ENCODE data around the gene SAE1. TPM values are rescaled to one million over a fixed set of nuclear protein-coding genes. Genes with fewer than 3 reads are reported as not detected.

The SAE1 gene
- total RNA-seq, 4 donors from 2014 or later = 22.4 to 51.9 (median 44.7) TPM

DNA sequence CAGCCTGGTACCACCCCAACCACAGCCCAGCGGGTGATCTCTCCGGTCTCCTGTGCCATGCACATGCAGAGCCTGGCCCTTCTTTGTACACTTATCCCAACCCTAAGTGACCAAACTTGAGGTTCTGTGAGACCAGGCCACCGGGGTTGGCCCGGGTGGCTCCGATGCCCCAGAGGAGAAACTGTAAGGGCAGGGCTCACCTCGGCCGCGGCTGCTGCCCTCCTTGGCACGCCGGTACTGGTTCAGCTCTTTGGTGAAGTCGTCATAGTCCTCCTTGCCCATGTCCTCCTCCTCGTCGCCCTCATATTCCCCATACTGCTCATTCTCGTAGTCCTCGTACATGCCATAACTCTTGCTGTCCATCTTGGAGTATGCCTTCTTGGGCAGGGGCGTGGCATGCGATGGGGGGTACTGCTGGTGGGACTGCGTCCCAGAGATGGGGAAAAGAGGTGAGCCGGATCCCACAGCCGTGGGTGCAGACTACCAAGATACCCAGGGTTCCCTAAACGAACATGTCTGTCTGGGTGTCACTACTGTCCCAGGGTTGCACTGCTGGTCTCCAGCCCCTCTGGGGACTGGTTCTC is 40.8 kb upstream of the SAE1 start:
- no peak overlapping the region for H3K4me3 ChIP-seq
- H3K9me3 ChIP-seq = no peaks in the 10 kb centered on the region
- H3K4me1 ChIP-seq = peaks cover 14% of the 10 kb centered on the region
- H3K36me3 ChIP-seq = peaks cover 81% of the 10 kb centered on the region
- no peaks in the 10 kb centered on the region for H3K27me3 ChIP-seq
- TF ChIP-seq, protein P1, sequence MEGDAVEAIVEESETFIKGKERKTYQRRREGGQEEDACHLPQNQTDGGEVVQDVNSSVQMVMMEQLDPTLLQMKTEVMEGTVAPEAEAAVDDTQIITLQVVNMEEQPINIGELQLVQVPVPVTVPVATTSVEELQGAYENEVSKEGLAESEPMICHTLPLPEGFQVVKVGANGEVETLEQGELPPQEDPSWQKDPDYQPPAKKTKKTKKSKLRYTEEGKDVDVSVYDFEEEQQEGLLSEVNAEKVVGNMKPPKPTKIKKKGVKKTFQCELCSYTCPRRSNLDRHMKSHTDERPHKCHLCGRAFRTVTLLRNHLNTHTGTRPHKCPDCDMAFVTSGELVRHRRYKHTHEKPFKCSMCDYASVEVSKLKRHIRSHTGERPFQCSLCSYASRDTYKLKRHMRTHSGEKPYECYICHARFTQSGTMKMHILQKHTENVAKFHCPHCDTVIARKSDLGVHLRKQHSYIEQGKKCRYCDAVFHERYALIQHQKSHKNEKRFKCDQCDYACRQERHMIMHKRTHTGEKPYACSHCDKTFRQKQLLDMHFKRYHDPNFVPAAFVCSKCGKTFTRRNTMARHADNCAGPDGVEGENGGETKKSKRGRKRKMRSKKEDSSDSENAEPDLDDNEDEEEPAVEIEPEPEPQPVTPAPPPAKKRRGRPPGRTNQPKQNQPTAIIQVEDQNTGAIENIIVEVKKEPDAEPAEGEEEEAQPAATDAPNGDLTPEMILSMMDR (IDR thresholded peaks at IDR 0.05) = no peak
- TF ChIP-seq POLR2AphosphoS5 (IDR thresholded peaks at IDR 0.05) = no peak
- no peak for TF ChIP-seq EP300 (IDR thresholded peaks at IDR 0.05)
- TF ChIP-seq POLR2A (IDR thresholded peaks at IDR 0.05) = no peak
- no peak for DNase-seq (ENCODE audit: low spot score in 2 of 2)
- no peak overlapping the region for H3K27ac ChIP-seq
- WGBS = 96% methylated on average over 21 of the region's 21 CpGs

DNA sequence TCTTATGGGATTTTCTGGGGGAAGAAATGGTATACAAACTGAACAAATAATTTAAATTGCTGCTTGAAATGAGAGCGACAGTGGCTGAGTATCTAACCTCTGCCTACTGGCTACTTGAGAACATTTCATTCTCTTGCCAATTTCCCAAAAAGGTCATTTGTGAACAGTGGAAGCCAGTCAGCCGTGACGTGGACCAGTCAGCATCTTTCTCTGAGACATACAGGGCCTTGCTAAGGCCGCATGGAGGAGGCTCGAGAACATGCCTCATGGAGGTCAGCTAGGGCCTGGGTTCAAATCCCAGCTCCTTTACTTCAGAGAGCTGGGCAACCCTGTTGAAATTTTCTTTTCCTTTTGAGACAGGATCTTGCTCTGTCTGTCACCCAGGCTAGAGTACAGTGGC is 37.4 kb upstream of the SAE1 start:
- Histone ChIP-seq H3K36me3 (peaks cover 54% of the 10 kb centered on the region), H3K27me3 (no peaks in the 10 kb centered on the region), H3K4me1 (peaks cover 48% of the 10 kb centered on the region), H3K9me3 (no peaks in the 10 kb centered on the region), H3K4me3 (no peak overlapping the region), H3K27ac (no peak overlapping the region)
- no peak for DNase-seq (ENCODE audit: low spot score in 2 of 2)
- WGBS = 77% methylated on average over 5 of the region's 5 CpGs
- TF ChIP-seq, protein P1 (IDR thresholded peaks at IDR 0.05) = no peak
- no peak for TF ChIP-seq EP300 (IDR thresholded peaks at IDR 0.05)
- TF ChIP-seq POLR2AphosphoS5 (IDR thresholded peaks at IDR 0.05) = no peak
- TF ChIP-seq POLR2A (IDR thresholded peaks at IDR 0.05) = no peak

DNA sequence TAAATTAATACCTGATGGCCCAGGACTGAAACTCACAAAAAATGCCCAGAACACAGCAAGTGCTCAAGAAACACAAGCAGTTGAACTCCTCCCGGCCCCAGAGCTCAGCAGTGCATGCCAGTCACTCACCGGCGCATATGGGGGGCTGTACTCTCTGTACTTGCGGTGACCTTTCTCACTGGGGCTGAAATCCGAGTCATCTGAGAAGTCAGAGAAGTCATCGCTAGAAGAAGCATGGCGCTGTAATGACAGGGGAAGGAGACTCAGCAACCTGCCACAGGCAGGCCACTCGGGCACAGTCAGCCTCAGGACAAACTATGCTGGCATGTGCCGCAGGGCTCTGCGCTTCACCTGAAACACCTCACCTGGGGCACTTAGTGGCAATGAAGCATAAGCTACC is 36.8 kb upstream of the SAE1 start:
- TF ChIP-seq EP300 (IDR thresholded peaks at IDR 0.05) (no peak), POLR2AphosphoS5 (IDR thresholded peaks at IDR 0.05) (no peak), POLR2A (IDR thresholded peaks at IDR 0.05) (no peak)
- TF ChIP-seq, protein P1 (IDR thresholded peaks at IDR 0.05) = no peak
- Histone ChIP-seq H3K36me3 (peaks cover 48% of the 10 kb centered on the region), H3K9me3 (no peaks in the 10 kb centered on the region), H3K4me3 (no peak overlapping the region), H3K27ac (peak overlapping the region; percentile 92), H3K4me1 (peaks cover 54% of the 10 kb centered on the region), H3K27me3 (no peaks in the 10 kb centered on the region)
- DNase-seq (ENCODE audit: low spot score in 2 of 2) = no peak
- 84% methylated on average over 10 of the region's 10 CpGs for WGBS

DNA sequence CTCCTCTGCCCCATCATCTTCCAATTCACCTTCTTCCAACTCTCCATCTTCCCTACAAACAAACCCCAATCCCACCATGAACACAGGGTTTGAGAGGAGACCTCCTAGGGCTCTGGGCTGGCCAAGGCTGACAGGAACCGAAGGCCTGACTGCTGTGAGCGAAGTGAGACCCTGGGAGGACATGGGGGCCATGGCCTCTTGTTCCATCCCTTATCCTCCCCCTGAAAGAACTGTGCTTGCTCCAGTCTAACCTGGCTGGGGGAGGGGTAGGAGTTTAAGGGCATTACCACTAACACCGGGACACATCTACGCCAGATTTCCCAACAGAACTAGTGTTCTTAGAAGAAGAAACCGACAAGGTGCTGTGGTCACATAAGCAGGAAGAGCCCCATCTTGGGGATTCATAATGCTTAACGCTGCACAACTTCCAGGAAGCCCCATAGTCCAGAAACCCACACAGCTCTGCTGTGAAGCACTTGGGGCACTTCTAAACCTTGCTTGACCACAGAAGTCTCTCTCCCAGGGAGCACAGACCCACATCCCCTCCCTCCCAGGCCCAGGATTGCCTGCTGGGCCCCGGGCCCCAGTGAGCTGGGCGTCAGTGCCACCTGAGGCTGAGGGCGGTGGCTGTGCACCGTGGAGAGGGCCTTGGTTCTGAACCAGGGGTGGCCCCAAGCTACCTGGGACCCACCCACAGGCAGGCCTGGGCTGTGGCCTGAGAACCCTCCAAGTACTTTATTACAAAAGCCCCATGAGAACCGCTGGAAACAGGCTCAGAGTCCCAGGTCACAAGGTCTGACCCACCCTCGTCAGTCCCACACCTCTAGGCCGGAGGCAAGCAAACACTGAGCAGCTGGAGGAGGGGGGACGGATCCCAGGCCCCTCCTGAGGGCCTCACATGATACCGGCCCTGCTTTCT is 35.8 kb upstream of the SAE1 start:
- H3K9me3 ChIP-seq = no peaks in the 10 kb centered on the region
- DNase-seq (ENCODE audit: low spot score in 2 of 2) = no peak
- peak overlapping the region; percentile 92 for H3K27ac ChIP-seq
- H3K4me3 ChIP-seq = no peak overlapping the region
- WGBS = 55% methylated on average over 11 of the region's 15 CpGs
- H3K36me3 ChIP-seq = peaks cover 40% of the 10 kb centered on the region
- no peaks in the 10 kb centered on the region for H3K27me3 ChIP-seq
- TF ChIP-seq POLR2AphosphoS5 (IDR thresholded peaks at IDR 0.05) (no peak), POLR2A (IDR thresholded peaks at IDR 0.05) (no peak), EP300 (IDR thresholded peaks at IDR 0.05) (no peak)
- TF ChIP-seq, protein P1 (IDR thresholded peaks at IDR 0.05) = no peak
- peaks cover 56% of the 10 kb centered on the region for H3K4me1 ChIP-seq

DNA sequence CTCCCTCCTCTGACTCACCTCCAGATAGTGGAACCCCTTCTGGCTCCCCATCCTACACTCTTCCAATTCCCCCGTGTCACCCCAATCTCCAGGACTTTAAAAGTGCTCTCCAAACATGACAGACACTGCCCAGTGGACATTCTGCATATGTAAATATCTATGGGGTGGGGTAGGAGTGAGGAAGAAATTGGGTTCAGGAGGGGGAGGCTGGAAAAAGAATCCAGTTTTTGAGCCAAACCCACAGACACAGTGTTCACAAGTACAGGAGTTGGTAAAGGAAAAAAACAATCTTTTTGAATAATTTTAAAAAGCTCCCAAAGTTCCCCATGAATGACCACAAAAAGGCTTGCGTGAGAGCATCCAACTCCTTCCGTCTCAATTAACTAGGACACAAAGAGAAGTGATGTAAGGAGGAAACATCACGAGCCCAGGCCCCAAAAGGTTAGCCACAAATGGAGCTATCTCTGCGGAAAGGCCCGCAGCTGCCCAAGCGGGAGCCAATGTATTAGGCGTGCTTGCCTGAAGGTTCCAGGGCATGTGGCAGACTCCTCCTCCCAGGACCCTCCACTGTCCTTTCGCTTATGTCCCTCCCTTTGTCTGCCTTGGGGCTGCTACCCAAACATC is 35.0 kb upstream of the SAE1 start:
- Histone ChIP-seq H3K4me1 (peaks cover 56% of the 10 kb centered on the region), H3K36me3 (peaks cover 33% of the 10 kb centered on the region), H3K9me3 (no peaks in the 10 kb centered on the region), H3K4me3 (no peak overlapping the region), H3K27ac (peak overlapping the region; percentile 92), H3K27me3 (no peaks in the 10 kb centered on the region)
- TF ChIP-seq EP300 (IDR thresholded peaks at IDR 0.05) (no peak), POLR2AphosphoS5 (IDR thresholded peaks at IDR 0.05) (no peak), POLR2A (IDR thresholded peaks at IDR 0.05) (no peak)
- TF ChIP-seq, protein P1 (IDR thresholded peaks at IDR 0.05) = no peak
- 55% methylated on average over 9 of the region's 9 CpGs for WGBS
- no peak for DNase-seq (ENCODE audit: low spot score in 2 of 2)
